Mesenteric fat pad (tissue), 1 donor: ENCODE data around the gene SLC3A2. TPM values are rescaled to one million over a fixed set of nuclear protein-coding genes. Genes with fewer than 3 reads are reported as not detected.
"Not testable (repeated sequence)": the region's sequence is repeated elsewhere in the genome, so short reads cannot be mapped to it uniquely, and the experiment has no call there.

Source experiments
- DNase-seq: peaks from one replicate; pipeline ENCODE4 v3.0.0-alpha.2; 2020; ENCODE audit warnings: low spot score
- total RNA-seq: library from RNA; stranded (reverse); fragmentation: NEBNext Ultra II Directional; extraction: Animal tissue kit (Norgen Biotek cat#: 25700); gene quantifications from one replicate; pipeline ENCODE4 v1.2.1, GENCODE V29; 2021
- donor health status: DM: yes; HTN: yes; CAD: no.

Gene SLC3A2
- total RNA-seq, 1 donor from 2014 or later: 202 TPM

GRCh38 chr11:62925745-62926679, 45.3 kb downstream of the SLC3A2 start:
- DNase-seq: no peak

DNA sequence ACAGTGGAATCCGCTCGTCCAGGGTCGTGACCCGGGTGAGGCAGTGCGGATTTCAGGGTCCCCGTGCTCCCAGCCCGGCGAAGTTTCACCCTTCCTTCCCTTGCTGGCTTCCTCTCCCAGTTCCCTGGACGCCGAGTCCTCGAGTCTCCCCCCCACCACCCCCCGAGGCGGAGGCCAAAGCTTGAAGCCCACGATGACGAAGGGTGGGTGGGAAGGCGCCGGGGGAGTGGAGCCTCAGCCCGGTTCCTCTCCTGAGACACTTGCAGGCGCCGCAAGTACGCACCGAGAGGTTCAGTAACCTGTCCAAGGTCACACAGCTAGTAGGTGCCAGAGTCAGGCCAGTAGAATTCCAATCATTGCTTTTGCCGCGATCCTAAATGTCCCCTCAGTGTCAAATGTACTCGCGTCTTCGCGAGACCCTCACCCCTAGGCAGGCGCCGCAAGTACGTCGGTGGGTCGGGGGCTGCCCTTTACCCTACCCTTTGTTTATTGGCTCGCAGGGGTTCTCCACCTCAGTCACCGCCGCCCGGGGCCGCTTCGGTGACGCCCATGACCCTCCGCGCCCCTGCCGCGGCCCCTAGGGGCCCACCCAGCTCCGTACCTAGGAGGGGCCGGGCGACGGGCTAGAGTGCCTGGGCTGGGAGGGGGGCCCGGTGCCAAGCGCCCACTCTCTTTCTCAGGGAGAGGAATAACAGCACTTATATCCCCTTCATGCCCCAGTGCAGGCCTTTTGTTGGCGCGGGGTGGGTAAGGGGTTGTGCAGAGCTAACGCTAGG, 46.2 kb downstream of the SLC3A2 start:
- no peak for DNase-seq

DNA sequence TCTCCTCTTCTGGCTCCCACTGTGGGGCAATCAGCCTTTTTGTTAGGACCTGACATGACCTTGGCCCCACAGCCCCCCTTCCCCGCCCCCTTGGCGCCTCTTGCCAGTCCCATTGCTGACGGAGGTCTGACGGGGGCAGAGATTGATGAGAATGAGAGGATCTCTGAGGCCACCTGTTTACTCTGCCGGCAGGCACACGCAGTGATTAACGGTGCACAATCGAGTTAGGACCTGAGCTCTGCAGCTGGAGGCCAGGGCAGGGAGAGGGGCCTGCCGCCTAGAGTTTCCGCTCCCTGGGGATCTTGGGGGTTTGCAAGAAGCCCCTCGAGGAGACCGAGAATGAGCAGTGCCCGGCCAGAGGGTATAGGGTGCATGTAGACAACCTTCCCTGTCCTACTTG, 47.3 kb downstream of the SLC3A2 start:
- DNase-seq: no peak

GRCh38 chr11:62930157-62930556, 49.5 kb downstream of the SLC3A2 start:
- no peak for DNase-seq

DNA sequence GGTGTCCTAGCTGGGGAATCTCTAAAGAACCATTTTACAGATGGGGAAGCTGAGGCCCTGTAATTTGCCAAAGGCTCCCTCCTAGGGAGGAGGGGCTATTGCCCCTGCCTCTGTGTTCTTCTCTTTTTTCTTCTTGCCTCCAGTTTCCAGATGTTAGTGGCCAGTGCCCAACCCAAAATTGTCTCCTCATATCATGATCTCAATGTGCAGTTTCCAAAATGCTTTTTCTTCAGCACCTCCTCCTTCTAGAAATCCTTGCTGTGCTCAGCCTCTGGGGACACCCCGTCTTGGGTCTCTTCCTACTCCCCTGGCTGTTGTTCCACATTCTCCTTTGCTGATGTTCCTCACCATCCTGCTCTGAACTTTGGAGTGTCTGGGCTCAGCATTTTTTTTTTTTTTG, 50.0 kb downstream of the SLC3A2 start:
- no peak for DNase-seq

- no peak for DNase-seq
Measured at GRCh38 chr11:62931499-62932278, 51.0 kb downstream of the SLC3A2 start.

DNA sequence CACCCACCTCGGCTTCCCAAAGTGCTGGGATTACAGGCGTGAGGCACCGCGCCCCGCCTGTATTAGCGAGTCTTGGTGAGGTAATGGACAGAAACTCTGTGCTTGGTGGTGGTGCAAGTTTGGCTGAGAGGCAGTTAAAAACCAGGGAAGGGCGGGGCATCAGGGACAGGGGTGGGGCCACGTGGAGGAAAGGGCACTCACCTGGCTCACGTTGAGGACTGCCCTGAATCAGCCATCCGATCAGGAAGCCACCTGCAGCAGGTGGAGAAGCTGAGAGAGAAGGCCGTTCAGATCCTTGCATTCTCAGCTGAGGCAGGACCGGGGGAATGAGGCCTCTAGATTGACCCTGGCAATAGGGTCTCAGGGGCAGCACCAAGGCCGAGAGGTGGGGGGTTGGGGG, 52.6 kb downstream of the SLC3A2 start:
- DNase-seq: no peak

DNA sequence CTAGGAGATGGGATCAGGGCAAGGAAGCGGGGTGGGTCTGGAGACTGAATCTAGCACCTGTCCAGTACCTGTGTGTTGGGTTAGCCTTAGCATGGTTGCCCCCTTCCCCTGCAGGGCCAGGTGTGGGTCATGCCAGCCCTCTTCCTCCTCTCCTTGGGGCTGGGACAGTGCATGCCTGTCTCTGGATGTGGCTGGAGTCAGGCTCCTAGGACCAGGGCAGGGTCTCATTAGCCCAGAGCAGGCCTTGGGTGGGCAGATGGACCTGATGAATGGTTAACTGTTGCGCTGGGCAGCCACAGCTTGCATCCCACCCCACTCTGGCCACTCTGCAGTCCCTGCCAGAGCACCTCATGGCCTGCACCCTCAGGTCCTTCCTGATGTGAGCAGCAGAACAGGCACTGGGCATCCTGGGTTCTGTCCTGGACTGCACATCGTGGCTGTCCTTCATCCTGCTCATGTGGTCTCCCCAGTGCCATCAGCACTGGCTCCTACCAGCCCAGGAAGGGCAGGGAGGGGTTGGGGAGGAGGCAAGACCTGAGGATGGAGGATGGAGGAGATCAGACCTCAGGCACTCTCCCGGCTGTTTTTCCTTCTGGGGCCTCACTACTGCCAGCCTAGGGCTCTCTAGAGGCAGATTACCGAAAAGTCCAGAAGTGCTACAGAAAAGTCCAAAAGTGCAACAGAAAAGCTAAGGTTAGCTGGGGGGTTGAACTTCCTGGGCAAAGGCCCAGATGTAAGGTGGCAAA, 53.2 kb downstream of the SLC3A2 start:
- DNase-seq: no peak

- no peak for DNase-seq
Measured at GRCh38 chr11:62934496-62934785, 53.7 kb downstream of the SLC3A2 start.

DNA sequence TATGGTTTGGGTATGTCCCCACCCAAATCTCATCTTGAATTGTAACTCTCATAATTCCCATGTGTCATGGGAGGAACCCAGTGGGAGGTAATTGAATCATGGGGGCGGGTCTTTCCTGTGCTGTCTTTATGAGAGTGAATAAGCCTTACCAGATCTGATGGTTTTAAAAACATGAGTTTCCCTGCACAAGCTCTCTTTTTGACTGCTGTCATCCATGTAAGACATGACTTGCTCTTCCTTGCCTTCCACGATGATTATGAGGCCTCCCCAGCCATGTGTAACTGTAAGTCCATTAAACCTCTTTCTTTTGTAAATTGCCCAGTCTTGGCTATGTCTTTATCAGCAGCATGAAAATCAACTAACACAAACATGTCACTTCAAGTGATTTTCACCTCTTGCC, 56.8 kb downstream of the SLC3A2 start:
- not testable (repeated sequence) for DNase-seq

Other genes with a start within 250 kb of the SLC3A2 start
- gene GANAB, start 234.3 kb upstream of the SLC3A2 start, total RNA-seq: 286 TPM
- 19.0 TPM for gene INTS5, start 227.6 kb upstream of the SLC3A2 start, total RNA-seq
- gene C11orf98, start 215.7 kb upstream of the SLC3A2 start, total RNA-seq: 36.9 TPM
- 13.8 TPM for gene CSKMT, start 215.6 kb upstream of the SLC3A2 start, total RNA-seq
- gene UQCC3, start 209.2 kb upstream of the SLC3A2 start, total RNA-seq: 7.4 TPM
- gene LBHD1, start 208.6 kb upstream of the SLC3A2 start, total RNA-seq: 4.6 TPM
- 108 TPM for gene UBXN1, start 201.8 kb upstream of the SLC3A2 start, total RNA-seq
- 88.9 TPM for gene LRRN4CL, start 191.4 kb upstream of the SLC3A2 start, total RNA-seq
- gene BSCL2, start 173.5 kb upstream of the SLC3A2 start, total RNA-seq: 41.9 TPM
- gene GNG3, start 173.2 kb upstream of the SLC3A2 start, total RNA-seq: not detected
- 37.7 TPM for gene HNRNPUL2, start 153.4 kb upstream of the SLC3A2 start, total RNA-seq
- gene TTC9C, start 152.4 kb upstream of the SLC3A2 start, total RNA-seq: 23.0 TPM
- gene ZBTB3, start 126.7 kb upstream of the SLC3A2 start, total RNA-seq: 6.1 TPM
- 44.7 TPM for gene POLR2G, start 119.3 kb upstream of the SLC3A2 start, total RNA-seq
- gene TAF6L, start 109.5 kb upstream of the SLC3A2 start, total RNA-seq: 22.3 TPM
- 30.6 TPM for gene TMEM179B, start 93.5 kb upstream of the SLC3A2 start, total RNA-seq
- gene TMEM223, start 88.9 kb upstream of the SLC3A2 start, total RNA-seq: 14.7 TPM
- gene NXF1, start 75.5 kb upstream of the SLC3A2 start, total RNA-seq: 77.6 TPM
- gene STX5, start 48.8 kb upstream of the SLC3A2 start, total RNA-seq: 41.8 TPM
- gene TEX54, start 48.1 kb upstream of the SLC3A2 start, total RNA-seq: not detected
- gene WDR74, start 41.3 kb upstream of the SLC3A2 start, total RNA-seq: 50.9 TPM
- gene CHRM1, start 40.5 kb downstream of the SLC3A2 start, total RNA-seq: not detected
- not detected for gene SLC22A6, start 104.1 kb downstream of the SLC3A2 start, total RNA-seq
- gene SLC22A8, start 134.9 kb downstream of the SLC3A2 start, total RNA-seq: not detected